NCI-H2107 treated with DMSO at 0.1 percent for 48 hours (cell line): ENCODE results near the gene PAPOLB.

ENCODE experiments used
- DNase-seq: peaks from one replicate; lab custom pipeline; 2025; ENCODE audit not compliant: unreplicated experiment; lab: John Stamatoyannopoulos, UW

PAPOLB gene

GRCh38 chr7:4842319-4843064 lies 19.3 kb downstream of the PAPOLB start:
- no peak for DNase-seq

GRCh38 chr7:4841836-4842235 lies 20.0 kb downstream of the PAPOLB start:
- no peak for DNase-seq

GRCh38 chr7:4841007-4841784 lies 20.6 kb downstream of the PAPOLB start:
- no peak for DNase-seq

- DNase-seq: no peak
These were observed 21.7 kb downstream of the PAPOLB start for GRCh38 chr7:4840079-4840501.

GRCh38 chr7:4838626-4839334 lies 23.1 kb downstream of the PAPOLB start:
- no peak for DNase-seq

- peak; percentile 72 for DNase-seq
These were observed 23.8 kb downstream of the PAPOLB start for GRCh38 chr7:4837803-4838625.

GRCh38 chr7:4837041-4837802 lies 24.6 kb downstream of the PAPOLB start:
- no peak for DNase-seq

- no peak for DNase-seq
These were observed 25.6 kb downstream of the PAPOLB start for GRCh38 chr7:4836206-4836661.

- DNase-seq: no peak
These were observed 26.2 kb downstream of the PAPOLB start for GRCh38 chr7:4835398-4836205.

GRCh38 chr7:4834601-4835397 lies 27.0 kb downstream of the PAPOLB start:
- no peak for DNase-seq

- DNase-seq: no peak
These were observed 27.9 kb downstream of the PAPOLB start for GRCh38 chr7:4833691-4834600.

- no peak for DNase-seq
These were observed 28.7 kb downstream of the PAPOLB start for GRCh38 chr7:4833176-4833575.

- DNase-seq: no peak
These were observed 29.1 kb downstream of the PAPOLB start for GRCh38 chr7:4832711-4833110.

- no peak for DNase-seq
These were observed 29.9 kb downstream of the PAPOLB start for GRCh38 chr7:4831723-4832495.

- DNase-seq: no peak
These were observed 31.7 kb downstream of the PAPOLB start for GRCh38 chr7:4830176-4830575.

- DNase-seq: no peak
These were observed 33.0 kb downstream of the PAPOLB start for GRCh38 chr7:4828720-4829383.
